ENCODE data around the gene OR1N2.

DNA sequence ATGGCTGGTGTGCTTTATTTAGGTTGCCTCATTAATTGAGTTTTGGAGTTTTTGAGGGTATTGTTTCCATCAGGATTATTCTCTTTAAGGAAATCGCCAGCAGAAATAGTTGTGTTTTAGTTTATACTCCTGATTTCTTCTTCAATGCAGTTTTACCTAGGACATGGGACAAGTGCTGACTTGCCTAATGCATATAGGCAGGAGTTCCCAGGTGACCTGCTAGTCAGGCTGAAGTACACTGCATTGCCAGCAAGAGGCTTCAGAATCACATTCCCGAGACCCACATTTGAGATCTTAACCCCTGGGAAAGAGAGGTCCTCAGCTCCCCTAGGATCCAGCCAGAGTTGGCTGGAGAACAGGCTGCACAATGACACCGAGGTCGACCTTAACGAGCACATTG lies 1.5 kb upstream of the OR1N2 start:
- no peak for TF ChIP-seq POLR2A (IDR thresholded peaks at IDR 0.05)
- TF ChIP-seq, protein P1, sequence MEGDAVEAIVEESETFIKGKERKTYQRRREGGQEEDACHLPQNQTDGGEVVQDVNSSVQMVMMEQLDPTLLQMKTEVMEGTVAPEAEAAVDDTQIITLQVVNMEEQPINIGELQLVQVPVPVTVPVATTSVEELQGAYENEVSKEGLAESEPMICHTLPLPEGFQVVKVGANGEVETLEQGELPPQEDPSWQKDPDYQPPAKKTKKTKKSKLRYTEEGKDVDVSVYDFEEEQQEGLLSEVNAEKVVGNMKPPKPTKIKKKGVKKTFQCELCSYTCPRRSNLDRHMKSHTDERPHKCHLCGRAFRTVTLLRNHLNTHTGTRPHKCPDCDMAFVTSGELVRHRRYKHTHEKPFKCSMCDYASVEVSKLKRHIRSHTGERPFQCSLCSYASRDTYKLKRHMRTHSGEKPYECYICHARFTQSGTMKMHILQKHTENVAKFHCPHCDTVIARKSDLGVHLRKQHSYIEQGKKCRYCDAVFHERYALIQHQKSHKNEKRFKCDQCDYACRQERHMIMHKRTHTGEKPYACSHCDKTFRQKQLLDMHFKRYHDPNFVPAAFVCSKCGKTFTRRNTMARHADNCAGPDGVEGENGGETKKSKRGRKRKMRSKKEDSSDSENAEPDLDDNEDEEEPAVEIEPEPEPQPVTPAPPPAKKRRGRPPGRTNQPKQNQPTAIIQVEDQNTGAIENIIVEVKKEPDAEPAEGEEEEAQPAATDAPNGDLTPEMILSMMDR (IDR thresholded peaks at IDR 0.05 in 4 of 5, conservative IDR thresholded peaks at IDR 0.05 in 1 of 5): no peak
